Pancreas (tissue), 10 donors: ENCODE measurements around the gene CFDP1. TPM values are rescaled to one million over a fixed set of nuclear protein-coding genes. Genes with fewer than 3 reads are reported as not detected.

Experiments
- ATAC-seq, 4 donors: fragments of 200-7000 bp; cut with Tn5 transposase; one replicate each; pipeline versions ENCODE4 v1.8.0 to v1.9.1; 2020; ENCODE audit warnings: mild to moderate bottlenecking in 4 of 4, moderate library complexity in 4 of 4
- DNase-seq, 6 donors: peaks; one replicate each; pipeline ENCODE4 v3.0.0-alpha.2; 2020
- FAIRE-seq: peaks from 2 replicates; lab custom pipeline; 2012; peaks lifted over from hg19 to GRCh38; lab: Jason Lieb, UNC
- H3K27ac ChIP-seq, 4 donors: fragments of 200-600 bp; sonication (generic); 1 replicate in 3 of 4; 2 replicates in 1 of 4; pipeline versions ENCODE4 v1.5.0 to v1.8.0; 2020
- H3K27me3 ChIP-seq, 4 donors: fragments of 200-600 bp; one replicate each; pipeline ENCODE4 v1.8.0; 2021
- H3K36me3 ChIP-seq, 3 donors: fragments of 200-600 bp; sonication (generic) in 1 of 3; one replicate each; pipeline versions ENCODE4 v1.5.0 to v1.8.0; 2020 to 2021
- H3K4me1 ChIP-seq, 3 donors: fragments of 200-600 bp; one replicate each; pipeline ENCODE4 v1.8.0; 2021
- H3K4me3 ChIP-seq, 4 donors: fragments of 200-600 bp; sonication (generic) in 2 of 4; one replicate each; pipeline versions ENCODE4 v1.5.0 to v1.8.0; 2020 to 2021
- H3K9me3 ChIP-seq, 4 donors: fragments of 200-600 bp; one replicate each; pipeline ENCODE4 v1.8.0; 2021
- CTCF ChIP-seq, 4 donors: fragments of 200-600 bp; sonication (generic) in 3 of 4; IDR thresholded peaks; one replicate each; pipeline versions ENCODE4 v1.5.0 to v1.8.0; 2021; ENCODE audit warnings: antibody characterized with exemption in 4 of 4
- WGBS, 2 donors: extraction: QIAGEN DNeasy Blood & Tissue Kit; methylation state at CpG; one replicate each; pipeline ENCODE4 v1.1.7; 2013; 5-methylcytosine and 5-hydroxymethylcytosine counted together
- intact Hi-C, 3 donors: fragments of 100-400 bp; cut with DNase I; formaldehyde crosslinking; loops; one replicate each; pipeline versions ENCODE4 v1.11.1 to v1.14.2; 2022
- polyA plus RNA-seq, 2 donors: library from polyadenylated mRNA; stranded (reverse); fragments of 200-250 nt; gene quantifications; one replicate each; pipeline ENCODE4 v1.2.3, GENCODE V29; 2013
- total RNA-seq, 6 donors: library from RNA; stranded (reverse); fragmentation: NEBNext Ultra II Directional in 4 of 6; extraction: Animal tissue kit (Norgen Biotek cat#: 25700) in 4 of 6; gene quantifications; one replicate each; pipeline versions ENCODE4 v1.2.1 to v1.2.4, GENCODE V29; 2021 to 2023
- donor health status: healthy with polysubstance abuse.
- donor health status: DM: no; HTN: no; CAD: no; lungs with moderate emphysema.
- donor health status: DM: no; HTN: no; CAD: no.
- donor health status: control.
- donor health status: control.
- donor health status: Bipolar disorder and iron deficiency.
- donor health status: DM: yes; HTN: yes; CAD: no.
- donor health status: DM: no; HTN: no; CAD: no.
- donor health status: DM: no; HTN: no; CAD: no.
- donor health status: DM: yes; HTN: yes; CAD: no.

The CFDP1 gene
- total and polyA plus RNA-seq, 8 donors, result 19.3 to 57.5 (median 25.6) TPM

GRCh38 chr16:75340741-75341491, 92.4 kb downstream of the CFDP1 start:
- FAIRE-seq, result no peak

DNA sequence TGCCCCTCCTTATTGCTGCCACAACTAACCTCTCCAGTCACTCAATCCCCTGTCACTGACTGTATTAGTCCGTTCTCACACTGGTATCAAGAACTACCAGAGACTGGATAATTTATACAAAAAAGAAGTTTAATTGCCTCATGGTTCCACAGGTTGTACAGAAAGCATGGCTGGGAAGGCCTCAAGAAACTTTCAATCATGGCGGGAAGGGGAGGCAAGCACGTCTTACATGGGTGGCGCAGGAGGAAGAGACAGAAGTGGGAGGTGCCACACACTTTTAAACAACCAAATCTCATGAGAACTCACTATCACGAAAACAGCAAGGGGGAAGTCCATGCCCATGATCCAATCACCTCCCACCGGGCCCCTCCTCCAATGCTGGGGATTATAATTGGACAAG, 95.9 kb downstream of the CFDP1 start:
- ATAC-seq (no peak), DNase-seq (no peak), FAIRE-seq (no peak)
- H3K27ac ChIP-seq, result no peak overlapping the region
- intact Hi-C loops, result no loop called here
- no peaks in the 10 kb centered on the region for H3K36me3 ChIP-seq
- no peak overlapping the region for H3K4me3 ChIP-seq
- H3K9me3 ChIP-seq, result no peaks in the 10 kb centered on the region
- no peak for TF ChIP-seq CTCF (IDR thresholded peaks at IDR 0.05)
- no peaks in the 10 kb centered on the region for H3K27me3 ChIP-seq
- 95 to 98% methylated on average over 6 of the region's 6 CpGs for WGBS, 2 donors
- peaks cover 0 to 12% (median 6%) of the 10 kb centered on the region in 3 donors for H3K4me1 ChIP-seq

More at GRCh38 chr16:75340741-75341491, 92.4 kb downstream of the CFDP1 start:
- no peaks in the 10 kb centered on the region for H3K36me3 ChIP-seq
- H3K9me3 ChIP-seq, result no peaks in the 10 kb centered on the region
- no peak for TF ChIP-seq CTCF (IDR thresholded peaks at IDR 0.05)
- H3K4me1 ChIP-seq, result peaks cover 6 to 17% (median 7%) of the 10 kb centered on the region in 3 donors
- H3K27ac ChIP-seq, result peak overlapping the region in 2 of 4 donors; percentile 2 to 59
- no peak overlapping the region for H3K4me3 ChIP-seq
- no peaks in the 10 kb centered on the region for H3K27me3 ChIP-seq
- peak in 3 of 4 donors; percentile 25 to 51 (median 36) for ATAC-seq
- DNase-seq, result no peak
- 64 to 65% methylated on average over 2 of the region's 2 CpGs for WGBS, 2 donors
- intact Hi-C loops, result no loop called here

DNA sequence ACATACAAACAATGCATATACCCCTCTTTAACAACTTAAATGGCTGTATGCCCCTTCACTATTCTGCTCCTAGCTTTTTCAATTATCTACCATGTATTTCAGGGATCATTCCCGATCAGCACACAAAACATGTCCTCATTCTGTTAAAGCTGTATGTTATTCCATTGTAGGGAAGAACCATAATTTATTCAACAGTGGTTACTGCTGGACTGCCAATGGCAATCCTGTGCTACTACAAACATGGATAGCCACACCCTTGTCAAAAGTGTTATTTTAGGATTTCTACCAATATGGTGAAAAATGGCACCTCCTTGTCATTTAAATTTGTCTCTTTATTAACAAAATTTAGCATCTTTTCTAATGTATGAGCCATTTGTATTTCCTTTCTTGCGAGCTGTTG, 96.8 kb downstream of the CFDP1 start:
- 98 to 99% methylated on average over 2 of the region's 2 CpGs for WGBS, 2 donors
- ATAC-seq, result no peak
- peaks cover 0 to 6% (median 3%) of the 10 kb centered on the region in 3 donors for H3K4me1 ChIP-seq
- FAIRE-seq, result no peak
- no peak overlapping the region for H3K4me3 ChIP-seq
- DNase-seq, result no peak
- intact Hi-C loops, result no loop called here
- no peaks in the 10 kb centered on the region for H3K36me3 ChIP-seq
- TF ChIP-seq CTCF (IDR thresholded peaks at IDR 0.05), result no peak
- H3K9me3 ChIP-seq, result no peaks in the 10 kb centered on the region
- H3K27ac ChIP-seq, result no peak overlapping the region
- no peaks in the 10 kb centered on the region for H3K27me3 ChIP-seq

DNA sequence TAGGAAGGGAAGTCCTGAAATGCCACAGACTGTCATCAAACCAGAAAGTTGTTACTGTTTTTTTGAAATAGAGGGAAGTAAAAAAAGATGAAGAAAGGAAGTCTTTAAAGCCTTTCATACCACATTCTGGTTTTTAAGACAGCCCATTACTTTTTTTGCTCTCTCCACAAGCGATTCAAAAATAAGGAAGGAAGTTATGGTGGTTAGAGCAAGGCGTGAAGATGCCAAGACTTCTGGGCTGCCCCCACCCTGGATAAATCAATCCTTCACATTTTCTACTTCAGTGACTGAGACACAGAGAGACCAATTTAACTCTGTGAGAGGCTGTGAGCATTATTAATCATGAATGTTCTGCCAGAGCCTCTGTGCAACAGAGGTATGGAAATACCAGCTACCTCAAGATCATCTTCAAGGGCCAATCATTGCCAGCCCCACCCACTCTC, 99.6 kb downstream of the CFDP1 start:
- no peak for TF ChIP-seq CTCF (IDR thresholded peaks at IDR 0.05)
- intact Hi-C loops, result no loop called here
- ATAC-seq, result no peak
- H3K9me3 ChIP-seq, result no peaks in the 10 kb centered on the region
- no peaks in the 10 kb centered on the region for H3K36me3 ChIP-seq
- FAIRE-seq, result no peak
- no peaks in the 10 kb centered on the region for H3K27me3 ChIP-seq
- no peak for DNase-seq
- no peaks in the 10 kb centered on the region for H3K4me1 ChIP-seq
- H3K4me3 ChIP-seq, result no peak overlapping the region
- WGBS, 2 donors, result 79 to 88% methylated on average over 2 of the region's 2 CpGs
- no peak overlapping the region for H3K27ac ChIP-seq

GRCh38 chr16:75329943-75330342, 103.4 kb downstream of the CFDP1 start:
- H3K27ac ChIP-seq, result no peak overlapping the region
- H3K36me3 ChIP-seq, result no peaks in the 10 kb centered on the region
- 74% methylated on average over 4 of the region's 4 CpGs for WGBS, 2 donors
- no peak for TF ChIP-seq CTCF (IDR thresholded peaks at IDR 0.05)
- intact Hi-C loops, result no loop called here
- DNase-seq, result no peak
- H3K4me3 ChIP-seq, result no peak overlapping the region
- no peaks in the 10 kb centered on the region for H3K27me3 ChIP-seq
- FAIRE-seq, result no peak
- no peaks in the 10 kb centered on the region for H3K4me1 ChIP-seq
- ATAC-seq, result no peak
- no peaks in the 10 kb centered on the region for H3K9me3 ChIP-seq
